HepG2 (cell line): Measurements from ENCODE around the gene MGST2. TPM values are rescaled to one million over a fixed set of nuclear protein-coding genes. Genes with fewer than 3 reads are reported as not detected.

Experiments
- ARNTL ChIP-seq: sonication (generic); formaldehyde crosslinking; IDR thresholded peaks from 2 replicates; pipeline ENCODE4 v1.4.0; 2020; ENCODE audit warnings: mild to moderate bottlenecking, missing genetic modification reagents
- FOXJ3 ChIP-seq: sonication (generic); formaldehyde crosslinking; IDR thresholded peaks from 2 replicates; pipeline ENCODE4 v1.4.0; 2020; ENCODE audit warnings: missing genetic modification reagents, mild to moderate bottlenecking, borderline replicate concordance
- IKZF5 ChIP-seq: IDR thresholded peaks from 2 replicates; pipeline ENCODE4 v1.6.1; 2018; ENCODE audit warnings: missing genetic modification reagents, mild to moderate bottlenecking, missing compliant biosample characterization
- KLF9 ChIP-seq: IDR thresholded peaks from 2 replicates; pipeline ENCODE4 v1.6.1; 2016; ENCODE audit warnings: low read depth
- MYC ChIP-seq: sonication (generic); formaldehyde crosslinking; IDR thresholded peaks from 2 replicates; pipeline ENCODE4 v1.9.0; 2021; ENCODE audit warnings: missing genetic modification reagents, borderline replicate concordance
- PHF21A ChIP-seq: sonication (generic); formaldehyde crosslinking; IDR thresholded peaks from 2 replicates; pipeline ENCODE4 v1.5.0; 2020; ENCODE audit warnings: mild to moderate bottlenecking, missing genetic modification reagents
- RBFOX2 ChIP-seq: fragments of 200-400 bp; formaldehyde crosslinking; IDR thresholded peaks from 2 replicates; pipeline ENCODE4 v1.6.1; 2017; ENCODE audit warnings: low read depth, mild to moderate bottlenecking, low read length
- TMF1 ChIP-seq: sonication (generic); formaldehyde crosslinking; IDR thresholded peaks from 2 replicates; pipeline ENCODE4 v1.8.1; 2022; ENCODE audit warnings: low read depth, missing genetic modification reagents
- ZFP91 ChIP-seq: sonication (generic); formaldehyde crosslinking; IDR thresholded peaks from 2 replicates; pipeline ENCODE4 v1.9.0; 2022; ENCODE audit warnings: missing genetic modification reagents, mild to moderate bottlenecking, borderline replicate concordance
- ZKSCAN1 ChIP-seq: fragments of 150-350 bp; IDR thresholded peaks from 2 replicates; pipeline ENCODE4 v1.6.1; 2014; ENCODE audit warnings: low read length
- ZNF674 ChIP-seq: sonication (generic); formaldehyde crosslinking; IDR thresholded peaks from 2 replicates; pipeline ENCODE4 v1.5.0; 2020; ENCODE audit warnings: low read depth, mild to moderate bottlenecking, missing genetic modification reagents
- polyA plus RNA-seq, 8 experiments: library from polyadenylated mRNA; depleted of rRNA in 3 of 8; stranded (reverse) in 7 of 8; unstranded in 1 of 8; fragments of >200 nt; fragmentation: Illumina TruSeq in 4 of 8; extraction: Trizol in 4 of 8; gene quantifications; 2 replicates each; pipeline versions ENCODE4 v1.2.1 to v1.2.3, GENCODE V29; 2011 to 2016; ENCODE audit warnings: low read depth in 4 of 8, missing spikeins in 1 of 8, mixed read lengths in 1 of 8; ENCODE audit not compliant: insufficient read depth in 1 of 8
- total RNA-seq, 5 experiments: library from RNA; depleted of rRNA; stranded (reverse); fragments of >200 nt; fragmentation: Illumina TruSeq; extraction: Trizol; gene quantifications; 2 replicates each; pipeline ENCODE4 v1.2.3, GENCODE V29; 2016; ENCODE audit warnings: low read depth in 1 of 5
- TF ChIP-seq, protein P1 (sequence below): IDR thresholded peaks from 2 replicates; pipeline ENCODE4 v1.6.1; 2016; ENCODE audit warnings: missing compliant biosample characterization, missing genetic modification reagents, borderline replicate concordance
- TF ChIP-seq, protein P2 (sequence below): IDR thresholded peaks from 2 replicates; pipeline ENCODE4 v1.6.1; 2016; ENCODE audit warnings: low read depth, borderline replicate concordance
- TF ChIP-seq, protein P3 (sequence below): sonication (generic); formaldehyde crosslinking; conservative IDR thresholded peaks from 2 replicates; pipeline ENCODE4 v1.8.0; 2022; ENCODE audit warnings: mild to moderate bottlenecking, moderate library complexity, missing genetic modification reagents
- TF ChIP-seq, protein P4 (sequence below): sonication (generic); formaldehyde crosslinking; IDR thresholded peaks from 2 replicates; pipeline ENCODE4 v1.5.1; 2020; ENCODE audit warnings: missing genetic modification reagents, mild to moderate bottlenecking, borderline replicate concordance
- TF ChIP-seq, protein P5 (sequence below): sonication (generic); formaldehyde crosslinking; IDR thresholded peaks from 2 replicates; pipeline ENCODE4 v1.5.0; 2020; ENCODE audit warnings: mild to moderate bottlenecking, missing genetic modification reagents, borderline replicate concordance

MGST2 gene
- total and polyA plus RNA-seq, 2 of the 13 experiments (the other 11 are each of a cell fraction or from before 2014, with no cell fraction given), result 205 to 416 TPM

DNA sequence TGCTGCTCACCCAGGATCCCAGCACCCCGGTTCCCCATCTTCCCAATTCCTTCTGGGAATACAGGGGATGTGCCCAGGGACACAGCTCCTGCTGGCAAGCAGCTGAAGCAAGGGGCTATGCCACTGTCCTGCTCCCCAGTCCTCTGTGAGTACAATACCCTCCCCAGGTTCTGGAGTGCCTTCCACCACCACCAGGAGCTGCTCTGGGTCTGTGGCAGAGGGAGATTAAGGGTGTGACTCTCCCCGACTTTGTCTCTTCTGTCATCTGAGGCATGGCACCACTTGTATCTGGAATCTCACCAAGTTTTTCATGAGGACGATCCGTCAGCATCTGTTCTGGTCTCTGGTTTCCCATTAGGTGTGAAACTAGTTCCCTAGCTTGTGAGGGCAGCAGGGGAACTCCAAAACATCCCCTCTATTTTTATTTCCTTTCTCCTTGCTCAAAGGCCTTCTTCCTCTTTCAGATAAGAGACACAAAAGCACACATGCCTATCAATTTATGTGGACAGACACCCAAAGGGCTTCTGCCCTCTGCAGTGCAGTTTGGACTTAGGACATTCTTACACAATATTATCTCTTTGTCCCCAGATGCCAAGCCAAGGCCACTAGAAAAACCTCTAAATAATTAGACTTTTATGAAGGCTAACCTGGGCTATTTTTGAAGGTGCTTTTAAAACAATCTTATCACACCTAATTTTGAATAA lies 26.8 kb downstream of the MGST2 start (continued):
- TF ChIP-seq FOXJ3, result peak; percentile 90; the same call in 1 of the 2 replicates
- TF ChIP-seq RBFOX2, result peak; percentile 36; the same call in 1 of the 2 replicates
- TF ChIP-seq ZFP91 (CRISPR knock-in tag), result peak; percentile 63; the same call in 1 of the 2 replicates
- TF ChIP-seq PHF21A, result peak; percentile 94
- peak; percentile 43; the same call in 1 of the 2 replicates for TF ChIP-seq ARNTL (CRISPR knock-in tag)
- 0 out of 2 replicates have a peak, but pooled peaks have one; percentile 42 for TF ChIP-seq MYC (CRISPR knock-in tag)
- 0 out of 2 replicates have a peak, but pooled peaks have one; percentile 38 for TF ChIP-seq IKZF5 (CRISPR knock-in tag)
- TF ChIP-seq, protein P1, sequence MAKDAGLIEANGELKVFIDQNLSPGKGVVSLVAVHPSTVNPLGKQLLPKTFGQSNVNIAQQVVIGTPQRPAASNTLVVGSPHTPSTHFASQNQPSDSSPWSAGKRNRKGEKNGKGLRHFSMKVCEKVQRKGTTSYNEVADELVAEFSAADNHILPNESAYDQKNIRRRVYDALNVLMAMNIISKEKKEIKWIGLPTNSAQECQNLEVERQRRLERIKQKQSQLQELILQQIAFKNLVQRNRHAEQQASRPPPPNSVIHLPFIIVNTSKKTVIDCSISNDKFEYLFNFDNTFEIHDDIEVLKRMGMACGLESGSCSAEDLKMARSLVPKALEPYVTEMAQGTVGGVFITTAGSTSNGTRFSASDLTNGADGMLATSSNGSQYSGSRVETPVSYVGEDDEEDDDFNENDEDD, result peak; percentile 12; the same call in 1 of the 2 replicates
- TF ChIP-seq, protein P2, sequence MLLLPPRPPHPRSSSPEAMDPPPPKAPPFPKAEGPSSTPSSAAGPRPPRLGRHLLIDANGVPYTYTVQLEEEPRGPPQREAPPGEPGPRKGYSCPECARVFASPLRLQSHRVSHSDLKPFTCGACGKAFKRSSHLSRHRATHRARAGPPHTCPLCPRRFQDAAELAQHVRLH (CRISPR knock-in tag), result 0 out of 2 replicates have a peak, but pooled peaks have one; percentile 34
- no peak for TF ChIP-seq KLF9 (CRISPR knock-in tag)
- peak; percentile 68; the same call in 1 of the 2 replicates for TF ChIP-seq TMF1 (CRISPR knock-in tag)
- TF ChIP-seq, protein P3, sequence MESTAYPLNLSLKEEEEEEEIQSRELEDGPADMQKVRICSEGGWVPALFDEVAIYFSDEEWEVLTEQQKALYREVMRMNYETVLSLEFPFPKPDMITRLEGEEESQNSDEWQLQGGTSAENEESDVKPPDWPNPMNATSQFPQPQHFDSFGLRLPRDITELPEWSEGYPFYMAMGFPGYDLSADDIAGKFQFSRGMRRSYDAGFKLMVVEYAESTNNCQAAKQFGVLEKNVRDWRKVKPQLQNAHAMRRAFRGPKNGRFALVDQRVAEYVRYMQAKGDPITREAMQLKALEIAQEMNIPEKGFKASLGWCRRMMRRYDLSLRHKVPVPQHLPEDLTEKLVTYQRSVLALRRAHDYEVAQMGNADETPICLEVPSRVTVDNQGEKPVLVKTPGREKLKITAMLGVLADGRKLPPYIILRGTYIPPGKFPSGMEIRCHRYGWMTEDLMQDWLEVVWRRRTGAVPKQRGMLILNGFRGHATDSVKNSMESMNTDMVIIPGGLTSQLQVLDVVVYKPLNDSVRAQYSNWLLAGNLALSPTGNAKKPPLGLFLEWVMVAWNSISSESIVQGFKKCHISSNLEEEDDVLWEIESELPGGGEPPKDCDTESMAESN (CRISPR knock-in tag), result peak; percentile 54
- no peak for TF ChIP-seq ZKSCAN1
- TF ChIP-seq, protein P4, sequence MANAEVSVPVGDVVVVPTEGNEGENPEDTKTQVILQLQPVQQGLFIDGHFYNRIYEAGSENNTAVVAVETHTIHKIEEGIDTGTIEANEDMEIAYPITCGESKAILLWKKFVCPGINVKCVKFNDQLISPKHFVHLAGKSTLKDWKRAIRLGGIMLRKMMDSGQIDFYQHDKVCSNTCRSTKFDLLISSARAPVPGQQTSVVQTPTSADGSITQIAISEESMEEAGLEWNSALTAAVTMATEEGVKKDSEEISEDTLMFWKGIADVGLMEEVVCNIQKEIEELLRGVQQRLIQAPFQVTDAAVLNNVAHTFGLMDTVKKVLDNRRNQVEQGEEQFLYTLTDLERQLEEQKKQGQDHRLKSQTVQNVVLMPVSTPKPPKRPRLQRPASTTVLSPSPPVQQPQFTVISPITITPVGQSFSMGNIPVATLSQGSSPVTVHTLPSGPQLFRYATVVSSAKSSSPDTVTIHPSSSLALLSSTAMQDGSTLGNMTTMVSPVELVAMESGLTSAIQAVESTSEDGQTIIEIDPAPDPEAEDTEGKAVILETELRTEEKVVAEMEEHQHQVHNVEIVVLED (CRISPR knock-in tag), result peak; percentile 18; the same call in 1 of the 2 replicates
- TF ChIP-seq, protein P5, sequence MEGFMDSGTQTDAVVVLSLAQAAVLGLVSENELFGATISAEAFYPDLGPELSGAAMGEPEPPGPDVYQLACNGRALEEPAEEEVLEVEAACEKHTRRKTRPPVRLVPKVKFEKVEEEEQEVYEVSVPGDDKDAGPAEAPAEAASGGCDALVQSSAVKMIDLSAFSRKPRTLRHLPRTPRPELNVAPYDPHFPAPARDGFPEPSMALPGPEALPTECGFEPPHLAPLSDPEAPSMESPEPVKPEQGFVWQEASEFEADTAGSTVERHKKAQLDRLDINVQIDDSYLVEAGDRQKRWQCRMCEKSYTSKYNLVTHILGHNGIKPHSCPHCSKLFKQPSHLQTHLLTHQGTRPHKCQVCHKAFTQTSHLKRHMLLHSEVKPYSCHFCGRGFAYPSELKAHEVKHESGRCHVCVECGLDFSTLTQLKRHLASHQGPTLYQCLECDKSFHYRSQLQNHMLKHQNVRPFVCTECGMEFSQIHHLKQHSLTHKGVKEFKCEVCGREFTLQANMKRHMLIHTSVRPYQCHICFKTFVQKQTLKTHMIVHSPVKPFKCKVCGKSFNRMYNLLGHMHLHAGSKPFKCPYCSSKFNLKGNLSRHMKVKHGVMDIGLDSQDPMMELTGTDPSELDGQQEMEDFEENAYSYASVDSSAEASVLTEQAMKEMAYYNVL (CRISPR knock-in tag), result peak; percentile 88; the same call in 1 of the 2 replicates
- TF ChIP-seq ZNF674 (CRISPR knock-in tag), result no peak
